ENCODE measurements around the gene HPSE.

HPSE gene

DNA sequence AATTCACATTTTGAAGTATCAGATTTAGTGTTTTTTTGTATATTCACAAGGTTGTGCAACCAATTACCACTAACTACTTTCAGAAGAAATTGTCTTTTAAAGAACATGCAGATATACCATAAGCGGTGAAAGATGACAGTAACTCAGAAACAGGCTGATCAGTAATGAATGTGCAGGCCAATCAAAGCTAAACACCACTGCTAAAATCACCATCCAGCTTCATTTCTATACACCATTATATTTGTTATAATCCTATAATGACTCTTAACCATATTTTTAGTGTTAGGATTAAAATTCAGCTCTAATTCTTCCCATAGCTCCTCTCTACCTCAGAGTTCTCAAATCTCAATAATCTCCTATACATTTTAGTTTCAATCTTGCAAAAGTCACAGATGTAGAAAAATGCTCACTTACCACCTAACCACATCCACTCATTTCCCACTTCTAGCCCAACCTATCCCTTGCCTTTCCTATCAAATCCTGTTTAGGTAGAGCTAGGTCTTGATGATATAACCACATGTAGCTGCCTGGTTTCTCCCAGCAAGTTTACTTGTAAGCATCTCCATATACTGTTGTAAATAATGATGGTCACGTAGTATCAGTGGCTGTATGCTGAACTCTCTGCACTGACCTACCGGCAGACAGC, 66.7 kb downstream of the HPSE start:
- Histone ChIP-seq H3K9ac (ENCODE audit: insufficient read length, low read depth) (no peak overlapping the region), H3K27me3 (ENCODE audit: insufficient read depth, insufficient read length) (no peaks in the 10 kb centered on the region), H3K36me3 (ENCODE audit: insufficient read depth, insufficient read length, low read length) (peaks cover 41% of the 10 kb centered on the region), H3K9me3 (ENCODE audit: insufficient read depth, low read length) (no peaks in the 10 kb centered on the region), H3K4me1 (ENCODE audit: insufficient read depth, insufficient read length) (no peaks in the 10 kb centered on the region), H3K4me3 (ENCODE audit: insufficient read length, low read depth) (no peak overlapping the region)
- DNase-seq (ENCODE audit: low read depth, low spot score) = no peak
- TF ChIP-seq YY1 (IDR thresholded peaks at IDR 0.05; ENCODE audit: insufficient read depth, insufficient read length) (no peak), ZNF274 (IDR thresholded peaks at IDR 0.05; ENCODE audit: low read depth, low read length) (no peak), SUZ12 (IDR thresholded peaks at IDR 0.05; ENCODE audit: extremely low read depth, insufficient read depth, insufficient read length) (no peak)

GRCh38 chr4:83267121-83267829, 67.4 kb downstream of the HPSE start:
- H3K27me3 ChIP-seq (ENCODE audit: insufficient read depth, insufficient read length) = no peaks in the 10 kb centered on the region
- no peaks in the 10 kb centered on the region for H3K4me1 ChIP-seq (ENCODE audit: insufficient read depth, insufficient read length)
- TF ChIP-seq YY1 (IDR thresholded peaks at IDR 0.05; ENCODE audit: insufficient read depth, insufficient read length) = no peak
- TF ChIP-seq ZNF274 (IDR thresholded peaks at IDR 0.05; ENCODE audit: low read depth, low read length) = no peak
- TF ChIP-seq SUZ12 (IDR thresholded peaks at IDR 0.05; ENCODE audit: extremely low read depth, insufficient read depth, insufficient read length) = no peak
- H3K36me3 ChIP-seq (ENCODE audit: insufficient read depth, insufficient read length, low read length) = peaks cover 38% of the 10 kb centered on the region
- H3K9ac ChIP-seq (ENCODE audit: insufficient read length, low read depth) = no peak overlapping the region
- no peaks in the 10 kb centered on the region for H3K9me3 ChIP-seq (ENCODE audit: insufficient read depth, low read length)
- no peak overlapping the region for H3K4me3 ChIP-seq (ENCODE audit: insufficient read length, low read depth)
- no peak for DNase-seq (ENCODE audit: low read depth, low spot score)

DNA sequence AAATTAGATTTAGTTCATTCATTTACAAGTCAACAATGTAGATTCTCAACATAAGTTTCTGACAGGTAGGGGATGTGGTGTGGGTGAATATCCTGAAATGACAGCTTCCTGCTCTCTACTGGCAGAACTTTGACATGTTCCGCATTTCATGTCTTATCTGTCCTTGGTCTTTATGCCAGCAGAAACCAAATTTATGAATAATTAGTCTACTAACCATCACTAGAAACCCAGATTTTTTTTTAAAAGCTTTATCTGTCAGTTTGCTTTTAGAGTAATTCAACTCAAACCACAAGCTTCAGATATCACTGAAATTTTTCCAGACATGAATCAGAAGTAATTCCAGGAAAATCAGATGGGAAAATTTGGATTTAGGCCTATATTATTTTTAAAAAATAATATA, 68.0 kb downstream of the HPSE start:
- Histone ChIP-seq H3K36me3 (ENCODE audit: insufficient read depth, insufficient read length, low read length) (peaks cover 34% of the 10 kb centered on the region), H3K27me3 (ENCODE audit: insufficient read depth, insufficient read length) (no peaks in the 10 kb centered on the region)
- no peak for TF ChIP-seq ZNF274 (IDR thresholded peaks at IDR 0.05; ENCODE audit: low read depth, low read length)
- TF ChIP-seq SUZ12 (IDR thresholded peaks at IDR 0.05; ENCODE audit: extremely low read depth, insufficient read depth, insufficient read length) = no peak
- TF ChIP-seq YY1 (IDR thresholded peaks at IDR 0.05; ENCODE audit: insufficient read depth, insufficient read length) = no peak

DNA sequence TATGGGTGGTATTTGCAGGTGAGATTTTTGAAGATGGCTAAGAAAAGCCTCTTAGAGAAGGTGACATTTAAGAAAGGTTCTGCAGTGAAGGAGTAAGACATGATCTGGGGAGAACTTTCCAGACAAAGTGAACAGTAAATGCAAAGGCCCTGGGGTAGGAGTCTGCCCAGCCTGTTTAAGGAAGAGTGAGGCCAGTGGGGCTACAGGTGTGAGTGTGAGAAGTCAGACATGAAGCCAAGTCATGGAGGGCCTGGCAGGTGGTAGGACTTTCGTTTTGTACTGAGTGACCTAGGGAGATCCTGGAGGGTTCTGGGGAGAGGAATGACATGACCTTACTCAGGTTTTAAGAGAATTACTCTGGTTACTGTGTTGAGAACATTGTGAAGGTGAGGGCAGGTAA, 71.5 kb downstream of the HPSE start:
- no peaks in the 10 kb centered on the region for H3K27me3 ChIP-seq (ENCODE audit: insufficient read depth, insufficient read length)
- peaks cover 20% of the 10 kb centered on the region for H3K36me3 ChIP-seq (ENCODE audit: insufficient read depth, insufficient read length, low read length)
- no peak overlapping the region for H3K4me3 ChIP-seq (ENCODE audit: insufficient read length, low read depth)
- no peak for DNase-seq (ENCODE audit: low read depth, low spot score)
- TF ChIP-seq SUZ12 (IDR thresholded peaks at IDR 0.05; ENCODE audit: extremely low read depth, insufficient read depth, insufficient read length) = no peak
- no peak for TF ChIP-seq ZNF274 (IDR thresholded peaks at IDR 0.05; ENCODE audit: low read depth, low read length)
- no peak for TF ChIP-seq YY1 (IDR thresholded peaks at IDR 0.05; ENCODE audit: insufficient read depth, insufficient read length)
- H3K9ac ChIP-seq (ENCODE audit: insufficient read length, low read depth) = no peak overlapping the region
- no peaks in the 10 kb centered on the region for H3K4me1 ChIP-seq (ENCODE audit: insufficient read depth, insufficient read length)
- no peaks in the 10 kb centered on the region for H3K9me3 ChIP-seq (ENCODE audit: insufficient read depth, low read length)

More for the DNA sequence above, 68.0 kb downstream of the HPSE start:
- Histone ChIP-seq H3K4me1 (ENCODE audit: insufficient read depth, insufficient read length) (no peaks in the 10 kb centered on the region), H3K4me3 (ENCODE audit: insufficient read length, low read depth) (no peak overlapping the region), H3K9ac (ENCODE audit: insufficient read length, low read depth) (no peak overlapping the region), H3K9me3 (ENCODE audit: insufficient read depth, low read length) (no peaks in the 10 kb centered on the region)
- no peak for DNase-seq (ENCODE audit: low read depth, low spot score)

GRCh38 chr4:83262682-83263081, 72.0 kb downstream of the HPSE start:
- H3K9ac ChIP-seq (ENCODE audit: insufficient read length, low read depth) = no peak overlapping the region
- no peaks in the 10 kb centered on the region for H3K9me3 ChIP-seq (ENCODE audit: insufficient read depth, low read length)
- no peak overlapping the region for H3K4me3 ChIP-seq (ENCODE audit: insufficient read length, low read depth)
- TF ChIP-seq SUZ12 (IDR thresholded peaks at IDR 0.05; ENCODE audit: extremely low read depth, insufficient read depth, insufficient read length) (no peak), YY1 (IDR thresholded peaks at IDR 0.05; ENCODE audit: insufficient read depth, insufficient read length) (no peak), ZNF274 (IDR thresholded peaks at IDR 0.05; ENCODE audit: low read depth, low read length) (no peak)
- no peak for DNase-seq (ENCODE audit: low read depth, low spot score)
- peaks cover 17% of the 10 kb centered on the region for H3K36me3 ChIP-seq (ENCODE audit: insufficient read depth, insufficient read length, low read length)
- H3K4me1 ChIP-seq (ENCODE audit: insufficient read depth, insufficient read length) = no peaks in the 10 kb centered on the region
- no peaks in the 10 kb centered on the region for H3K27me3 ChIP-seq (ENCODE audit: insufficient read depth, insufficient read length)

GRCh38 chr4:83261307-83261706, 73.3 kb downstream of the HPSE start:
- no peaks in the 10 kb centered on the region for H3K4me1 ChIP-seq (ENCODE audit: insufficient read depth, insufficient read length)
- H3K36me3 ChIP-seq (ENCODE audit: insufficient read depth, insufficient read length, low read length) = peaks cover 14% of the 10 kb centered on the region
- no peak overlapping the region for H3K9ac ChIP-seq (ENCODE audit: insufficient read length, low read depth)
- H3K4me3 ChIP-seq (ENCODE audit: insufficient read length, low read depth) = no peak overlapping the region
- no peak for DNase-seq (ENCODE audit: low read depth, low spot score)
- H3K27me3 ChIP-seq (ENCODE audit: insufficient read depth, insufficient read length) = no peaks in the 10 kb centered on the region
- no peaks in the 10 kb centered on the region for H3K9me3 ChIP-seq (ENCODE audit: insufficient read depth, low read length)
- TF ChIP-seq ZNF274 (IDR thresholded peaks at IDR 0.05; ENCODE audit: low read depth, low read length) = no peak

GRCh38 chr4:83259586-83259985, 75.1 kb downstream of the HPSE start:
- Histone ChIP-seq H3K4me3 (ENCODE audit: insufficient read length, low read depth) (no peak overlapping the region), H3K9ac (ENCODE audit: insufficient read length, low read depth) (no peak overlapping the region), H3K27me3 (ENCODE audit: insufficient read depth, insufficient read length) (no peaks in the 10 kb centered on the region), H3K36me3 (ENCODE audit: insufficient read depth, insufficient read length, low read length) (peaks cover 14% of the 10 kb centered on the region), H3K9me3 (ENCODE audit: insufficient read depth, low read length) (no peaks in the 10 kb centered on the region), H3K4me1 (ENCODE audit: insufficient read depth, insufficient read length) (no peaks in the 10 kb centered on the region)
- DNase-seq (ENCODE audit: low read depth, low spot score) = no peak
- TF ChIP-seq SUZ12 (IDR thresholded peaks at IDR 0.05; ENCODE audit: extremely low read depth, insufficient read depth, insufficient read length) = no peak

Measured in NT2/D1 (cell line).